HepG2 (cell line): ENCODE data around the gene TLE5. TPM values are rescaled to one million over a fixed set of nuclear protein-coding genes. Genes with fewer than 3 reads are reported as not detected.

ENCODE experiments used
- ATAC-seq: fragments of 200-7000 bp; cut with Tn5 transposase; 3 replicates; pipeline ENCODE4 v1.9.1; 2020; ENCODE audit warnings: mild to moderate bottlenecking, moderate library complexity
- BruUV-seq: library from RNA; stranded (reverse); fragments of 400-500 nt; replicated peaks from 2 replicates; lab custom pipeline; 2021; lab: Mats Ljungman, UMichigan
- CTCF ChIA-PET: fragments of 300-600 bp; formaldehyde crosslinking; extraction: SDS; loops from one replicate; lab custom pipeline; 2021; ENCODE audit warnings: low total read pairs, inconsistent platforms, low intra/inter-chr PET ratio; lab: Yijun Ruan, JAX
- POLR2A ChIA-PET: fragments of 350-600 bp; sonication (Branson Sonifier 250); formaldehyde crosslinking; loops from one replicate; lab custom pipeline; 2020; ENCODE audit warnings: antibody characterized with exemption, inconsistent platforms; lab: Yijun Ruan, JAX
- DNase-seq: peaks from one replicate; pipeline ENCODE4 v3.0.0-alpha.2; 2015; ENCODE audit warnings: low spot score
- FAIRE-seq: peaks from 3 replicates; lab custom pipeline; 2011; peaks lifted over from hg19 to GRCh38; lab: Jason Lieb, UNC
- H2AFZ ChIP-seq: one replicate; pipeline ENCODE4 v1.6.1; 2011; ENCODE audit warnings: low read length, inconsistent platforms
- H3K27ac ChIP-seq: fragments of 300-600 bp; 3 replicates; pipeline ENCODE4 v1.8.0; 2011; ENCODE audit warnings: mixed run types, mild to moderate bottlenecking, mixed read lengths, low read length, inconsistent platforms; ENCODE audit not compliant: insufficient read depth; ENCODE audit errors: extremely low read length
- H3K27me3 ChIP-seq, 2 experiments: fragments of 200-600 bp in 1 of 2; 2 replicates in 1 of 2; 3 replicates in 1 of 2; pipeline versions ENCODE4 v1.6.0 to v1.8.0; 2011; ENCODE audit warnings: low read length in 2 of 2, mild to moderate bottlenecking in 2 of 2, moderate library complexity in 2 of 2, inconsistent platforms in 1 of 2; ENCODE audit not compliant: insufficient read depth in 2 of 2, control insufficient read depth in 1 of 2
- H3K36me3 ChIP-seq, 2 experiments: fragments of 200-600 bp in 1 of 2; replicated peaks in 1 of 2; 2 replicates in 1 of 2; 3 replicates in 1 of 2; pipeline versions ENCODE4 v1.5.1 to v1.8.0; 2011; ENCODE audit warnings: low read length in 2 of 2, inconsistent platforms in 1 of 2; ENCODE audit not compliant: insufficient read depth in 2 of 2, control insufficient read depth in 1 of 2
- H3K4me1 ChIP-seq: 2 replicates; pipeline ENCODE4 v1.5.1; 2012; ENCODE audit warnings: low read length, inconsistent platforms; ENCODE audit not compliant: insufficient read depth
- H3K4me2 ChIP-seq: 2 replicates; pipeline ENCODE4 v1.6.0; 2011; ENCODE audit warnings: low read depth, low read length, inconsistent platforms
- H3K4me3 ChIP-seq, 3 experiments: fragments of 200-600 bp in 1 of 3; sonication (generic), shearing (Covaris generic) in 1 of 3; replicated peaks in 1 of 3; 2 replicates each; pipeline ENCODE4 v1.5.1; 2011 to 2016; ENCODE audit warnings: low read length in 3 of 3, inconsistent platforms in 2 of 3, low read depth in 2 of 3, mild to moderate bottlenecking in 2 of 3, control low read depth in 1 of 3, mixed read lengths in 1 of 3; ENCODE audit not compliant: insufficient read depth in 1 of 3
- H3K79me2 ChIP-seq: one replicate; pipeline ENCODE4 v1.6.1; 2011; ENCODE audit warnings: low read length, inconsistent platforms; ENCODE audit not compliant: insufficient read depth
- H3K9ac ChIP-seq: 2 replicates; pipeline ENCODE4 v1.6.0; 2011; ENCODE audit warnings: mild to moderate bottlenecking, low read depth, low read length, inconsistent platforms; ENCODE audit not compliant: insufficient read depth
- H3K9me3 ChIP-seq: 2 replicates; pipeline ENCODE4 v1.5.1; 2012; ENCODE audit warnings: mild to moderate bottlenecking, low read length
- H4K20me1 ChIP-seq: 2 replicates; pipeline ENCODE4 v1.6.0; 2011; ENCODE audit warnings: inconsistent platforms, mild to moderate bottlenecking, low read length, moderate library complexity; ENCODE audit not compliant: insufficient read depth
- CENPBD1 ChIP-seq: sonication (generic); formaldehyde crosslinking; IDR thresholded peaks from 2 replicates; pipeline ENCODE4 v1.8.0; 2022; ENCODE audit warnings: missing genetic modification reagents, low read depth, mild to moderate bottlenecking, borderline replicate concordance
- HDAC1 ChIP-seq: sonication (generic); formaldehyde crosslinking; IDR thresholded peaks from 2 replicates; pipeline ENCODE4 v1.5.1; 2020; ENCODE audit warnings: mild to moderate bottlenecking, missing genetic modification reagents
- KMT2A ChIP-seq: sonication (generic); formaldehyde crosslinking; IDR thresholded peaks from 2 replicates; pipeline ENCODE4 v1.4.0; 2020; ENCODE audit warnings: missing genetic modification reagents
- LBX2 ChIP-seq: sonication (generic); formaldehyde crosslinking; IDR thresholded peaks from 2 replicates; pipeline ENCODE4 v1.5.0; 2020; ENCODE audit warnings: missing genetic modification reagents, mild to moderate bottlenecking, borderline replicate concordance
- MATR3 ChIP-seq: sonication (generic); formaldehyde crosslinking; IDR thresholded peaks from 2 replicates; pipeline ENCODE4 v1.4.0; 2020; ENCODE audit warnings: missing genetic modification reagents
- MEIS1 ChIP-seq: sonication (generic); formaldehyde crosslinking; IDR thresholded peaks from 2 replicates; pipeline ENCODE4 v1.9.0; 2021; ENCODE audit warnings: mild to moderate bottlenecking, missing genetic modification reagents, moderate library complexity, borderline replicate concordance
- SKI ChIP-seq: fragments of 450-650 bp; IDR thresholded peaks from one replicate; pipeline ENCODE4 v1.6.1; 2018; ENCODE audit warnings: mild to moderate bottlenecking; ENCODE audit not compliant: partially characterized antibody
- SP2 ChIP-seq: sonication (generic); formaldehyde crosslinking; IDR thresholded peaks from 2 replicates; pipeline ENCODE4 v1.5.1; 2020; ENCODE audit warnings: mild to moderate bottlenecking, missing genetic modification reagents
- SRSF1 ChIP-seq: fragments of 200-400 bp; formaldehyde crosslinking; optimal IDR thresholded peaks from 2 replicates; pipeline ENCODE3; 2017; ENCODE audit warnings: mild to moderate bottlenecking, low read depth, low read length, moderate library complexity
- TOPORS ChIP-seq: sonication (generic); formaldehyde crosslinking; IDR thresholded peaks from 2 replicates; pipeline ENCODE4 v1.8.0; 2023; ENCODE audit warnings: mild to moderate bottlenecking, missing genetic modification reagents
- ZEB1 ChIP-seq: IDR thresholded peaks from 2 replicates; pipeline ENCODE4 v1.6.1; 2012; ENCODE audit warnings: mild to moderate bottlenecking, low read depth, inconsistent platforms; ENCODE audit not compliant: insufficient replicate concordance
- ZFY ChIP-seq: sonication (generic); formaldehyde crosslinking; IDR thresholded peaks from 2 replicates; pipeline ENCODE4 v1.4.0; 2020; ENCODE audit warnings: missing genetic modification reagents
- ZNF20 ChIP-seq: sonication (generic); formaldehyde crosslinking; IDR thresholded peaks from 2 replicates; pipeline ENCODE4 v1.4.0; 2020; ENCODE audit warnings: mild to moderate bottlenecking, moderate library complexity, missing genetic modification reagents
- ZNF335 ChIP-seq: sonication (generic); formaldehyde crosslinking; IDR thresholded peaks from 2 replicates; pipeline ENCODE4 v1.4.0; 2020; ENCODE audit warnings: missing genetic modification reagents
- ZNF580 ChIP-seq: IDR thresholded peaks from 2 replicates; pipeline ENCODE4 v1.6.1; 2016; ENCODE audit warnings: low read depth, borderline replicate concordance
- ZNF614 ChIP-seq: IDR thresholded peaks from 2 replicates; pipeline ENCODE4 v1.6.1; 2018; ENCODE audit warnings: missing biosample characterization, missing genetic modification reagents, inconsistent platforms, borderline replicate concordance
- ZNF777 ChIP-seq: sonication (generic); formaldehyde crosslinking; IDR thresholded peaks from 2 replicates; pipeline ENCODE4 v1.4.0; 2020; ENCODE audit warnings: missing genetic modification reagents
- WGBS: methylation state at CpG from one replicate; pipeline ENCODE4 v1.1.6; 2017; ENCODE audit warnings: low lambda C conversion rate; 5-methylcytosine and 5-hydroxymethylcytosine counted together
- in situ Hi-C: cut with HindIII; loops from 2 replicates; pipeline ENCODE4 v1.10.0; 2017; ENCODE audit warnings: low pct_unique_long_range_greater_than_20kb; ENCODE audit not compliant: extremely low pct_ligation_motif_present
- intact Hi-C: fragments of 100-400 bp; cut with micrococcal nuclease; formaldehyde crosslinking; loops from one replicate; pipeline ENCODE4 v1.10.0; 2022; ENCODE audit not compliant: unreplicated experiment
- polyA plus RNA-seq, 8 experiments: library from polyadenylated mRNA; depleted of rRNA in 3 of 8; stranded (reverse) in 7 of 8; unstranded in 1 of 8; fragments of >200 nt; fragmentation: Illumina TruSeq in 4 of 8; extraction: Trizol in 4 of 8; gene quantifications; 2 replicates each; pipeline versions ENCODE4 v1.2.1 to v1.2.3, GENCODE V29; 2011 to 2016; ENCODE audit warnings: low read depth in 4 of 8, missing spikeins in 1 of 8, mixed read lengths in 1 of 8; ENCODE audit not compliant: insufficient read depth in 1 of 8
- total RNA-seq, 5 experiments: library from RNA; depleted of rRNA; stranded (reverse); fragments of >200 nt; fragmentation: Illumina TruSeq; extraction: Trizol; gene quantifications; 2 replicates each; pipeline ENCODE4 v1.2.3, GENCODE V29; 2016; ENCODE audit warnings: low read depth in 1 of 5
- TF ChIP-seq, protein P1 (sequence below): IDR thresholded peaks from 2 replicates; pipeline ENCODE4 v1.4.0; 2020; ENCODE audit warnings: mild to moderate bottlenecking, missing genetic modification reagents
- TF ChIP-seq, protein P2 (sequence below): sonication (generic); formaldehyde crosslinking; IDR thresholded peaks from 2 replicates; pipeline ENCODE4 v1.4.0; 2020; ENCODE audit warnings: mild to moderate bottlenecking, missing genetic modification reagents

Gene TLE5
- total and polyA plus RNA-seq, 2 of the 13 experiments (the other 11 are each of a cell fraction or from before 2014, with no cell fraction given) = 62.8 to 189 TPM

GRCh38 chr19:3096267-3096901 is 34.1 kb upstream of the TLE5 start:
- in situ Hi-C loops (no loop called here), intact Hi-C loops (no loop called here)
- ChIA-PET POLR2A (interaction anchor here (0.7 to 2.2 kb wide), 15 partner anchors 8 to 229 kb away, joined by 3 to 19 read pairs (median 4); partner anchors contain the start of genes NCLN and ZNF556), CTCF (no interaction called here)
- DNase-seq (no peak), FAIRE-seq (no peak), ATAC-seq (peak; percentile 10)
- Histone ChIP-seq H3K9me3 (no peaks in the 10 kb centered on the region), H3K36me3 (no peaks in the 10 kb centered on the region), H2AFZ (no peak overlapping the region), H3K4me3 (peak overlapping the region; percentile 64 to 97 (median 94)), H3K27ac (peak overlapping the region; percentile 93), H3K9ac (peak overlapping the region; percentile 94), H3K79me2 (peaks cover 65% of the 10 kb centered on the region), H3K27me3 (no peaks in the 10 kb centered on the region), H4K20me1 (peaks cover 24% of the 10 kb centered on the region), H3K4me2 (peak overlapping the region; percentile 97), H3K4me1 (peaks cover 23% of the 10 kb centered on the region)
- 1% methylated on average over 14 of the region's 25 CpGs for WGBS
- BruUV-seq = TSS peak; percentile 68
- TF ChIP-seq, protein P1, sequence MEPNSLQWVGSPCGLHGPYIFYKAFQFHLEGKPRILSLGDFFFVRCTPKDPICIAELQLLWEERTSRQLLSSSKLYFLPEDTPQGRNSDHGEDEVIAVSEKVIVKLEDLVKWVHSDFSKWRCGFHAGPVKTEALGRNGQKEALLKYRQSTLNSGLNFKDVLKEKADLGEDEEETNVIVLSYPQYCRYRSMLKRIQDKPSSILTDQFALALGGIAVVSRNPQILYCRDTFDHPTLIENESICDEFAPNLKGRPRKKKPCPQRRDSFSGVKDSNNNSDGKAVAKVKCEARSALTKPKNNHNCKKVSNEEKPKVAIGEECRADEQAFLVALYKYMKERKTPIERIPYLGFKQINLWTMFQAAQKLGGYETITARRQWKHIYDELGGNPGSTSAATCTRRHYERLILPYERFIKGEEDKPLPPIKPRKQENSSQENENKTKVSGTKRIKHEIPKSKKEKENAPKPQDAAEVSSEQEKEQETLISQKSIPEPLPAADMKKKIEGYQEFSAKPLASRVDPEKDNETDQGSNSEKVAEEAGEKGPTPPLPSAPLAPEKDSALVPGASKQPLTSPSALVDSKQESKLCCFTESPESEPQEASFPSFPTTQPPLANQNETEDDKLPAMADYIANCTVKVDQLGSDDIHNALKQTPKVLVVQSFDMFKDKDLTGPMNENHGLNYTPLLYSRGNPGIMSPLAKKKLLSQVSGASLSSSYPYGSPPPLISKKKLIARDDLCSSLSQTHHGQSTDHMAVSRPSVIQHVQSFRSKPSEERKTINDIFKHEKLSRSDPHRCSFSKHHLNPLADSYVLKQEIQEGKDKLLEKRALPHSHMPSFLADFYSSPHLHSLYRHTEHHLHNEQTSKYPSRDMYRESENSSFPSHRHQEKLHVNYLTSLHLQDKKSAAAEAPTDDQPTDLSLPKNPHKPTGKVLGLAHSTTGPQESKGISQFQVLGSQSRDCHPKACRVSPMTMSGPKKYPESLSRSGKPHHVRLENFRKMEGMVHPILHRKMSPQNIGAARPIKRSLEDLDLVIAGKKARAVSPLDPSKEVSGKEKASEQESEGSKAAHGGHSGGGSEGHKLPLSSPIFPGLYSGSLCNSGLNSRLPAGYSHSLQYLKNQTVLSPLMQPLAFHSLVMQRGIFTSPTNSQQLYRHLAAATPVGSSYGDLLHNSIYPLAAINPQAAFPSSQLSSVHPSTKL (CRISPR knock-in tag) = 0 out of 2 replicates have a peak, but pooled peaks have one; percentile 10
- TF ChIP-seq KMT2A (no peak; the same call in 1 of the 2 replicates), SRSF1 (peak; percentile 11), LBX2 (CRISPR knock-in tag) (no peak), ZNF580 (CRISPR knock-in tag) (0 out of 2 replicates have a peak, but pooled peaks have one; percentile 10), CENPBD1 (no peak), ZNF20 (CRISPR knock-in tag) (0 out of 2 replicates have a peak, but pooled peaks have one; percentile 13), SKI (peak; percentile 48), ZNF614 (CRISPR knock-in tag) (0 out of 2 replicates have a peak, but pooled peaks have one; percentile 15), ZNF777 (CRISPR knock-in tag) (0 out of 2 replicates have a peak, but pooled peaks have one; percentile 21), MATR3 (CRISPR knock-in tag) (no peak), MEIS1 (CRISPR knock-in tag) (peak; percentile 8; the same call in 1 of the 2 replicates), ZFY (CRISPR knock-in tag) (peak; percentile 48), ZNF335 (0 out of 2 replicates have a peak, but pooled peaks have one; percentile 0), TOPORS (0 out of 2 replicates have a peak, but pooled peaks have one; percentile 5), SP2 (CRISPR knock-in tag) (no peak), HDAC1 (CRISPR knock-in tag) (peak; percentile 76), ZEB1 (no peak)
- TF ChIP-seq, protein P2, sequence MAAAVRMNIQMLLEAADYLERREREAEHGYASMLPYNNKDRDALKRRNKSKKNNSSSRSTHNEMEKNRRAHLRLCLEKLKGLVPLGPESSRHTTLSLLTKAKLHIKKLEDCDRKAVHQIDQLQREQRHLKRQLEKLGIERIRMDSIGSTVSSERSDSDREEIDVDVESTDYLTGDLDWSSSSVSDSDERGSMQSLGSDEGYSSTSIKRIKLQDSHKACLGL = no peak
